Smooth muscle cell (in vitro differentiated cells): Measurements from ENCODE around the gene WDR17. TPM values are rescaled to one million over a fixed set of nuclear protein-coding genes. Genes with fewer than 3 reads are reported as not detected.

Source experiments
- DNase-seq: peaks from one replicate; lab custom pipeline; 2025; ENCODE audit not compliant: unreplicated experiment; lab: John Stamatoyannopoulos, UW
- H2AFZ ChIP-seq: fragments of 200-600 bp; sonication (generic); 2 replicates; pipeline ENCODE4 v1.6.0; 2016; ENCODE audit warnings: antibody characterized with exemption, low read depth, mild to moderate bottlenecking
- H3F3A ChIP-seq: fragments of 200-600 bp; sonication (generic); 2 replicates; pipeline ENCODE4 v1.6.0; 2017; ENCODE audit warnings: antibody characterized with exemption, low read depth
- H3K27ac ChIP-seq: fragments of 200-600 bp; sonication (generic); 2 replicates; pipeline ENCODE4 v1.5.1; 2016; ENCODE audit warnings: low read depth, mild to moderate bottlenecking
- H3K27me3 ChIP-seq: fragments of 200-600 bp; sonication (generic); 2 replicates; pipeline ENCODE4 v1.6.1; 2016; ENCODE audit warnings: low read depth, mild to moderate bottlenecking
- H3K36me3 ChIP-seq: fragments of 200-600 bp; sonication (generic); 2 replicates; pipeline ENCODE4 v1.5.1; 2016; ENCODE audit warnings: low read depth
- H3K4me1 ChIP-seq: fragments of 200-600 bp; sonication (generic); 2 replicates; pipeline ENCODE4 v1.5.1; 2016; ENCODE audit warnings: low read depth
- H3K4me2 ChIP-seq: fragments of 200-600 bp; sonication (generic); 2 replicates; pipeline ENCODE4 v1.6.0; 2016; ENCODE audit warnings: mild to moderate bottlenecking
- H3K4me3 ChIP-seq: fragments of 200-600 bp; sonication (generic); 2 replicates; pipeline ENCODE4 v1.5.1; 2016; ENCODE audit warnings: mild to moderate bottlenecking
- H3K79me2 ChIP-seq: fragments of 200-600 bp; sonication (generic); 2 replicates; pipeline ENCODE4 v1.6.0; 2016; ENCODE audit warnings: low read depth, mild to moderate bottlenecking
- H3K9ac ChIP-seq: fragments of 200-600 bp; sonication (generic); 2 replicates; pipeline ENCODE4 v1.6.0; 2016; ENCODE audit warnings: low read depth
- H3K9me3 ChIP-seq: fragments of 200-600 bp; sonication (generic); replicated peaks from 2 replicates; pipeline ENCODE4 v1.5.1; 2016; ENCODE audit warnings: low read depth
- H4K20me1 ChIP-seq: fragments of 200-600 bp; sonication (generic); 2 replicates; pipeline ENCODE4 v1.6.0; 2016; ENCODE audit warnings: low read depth
- CTCF ChIP-seq: fragments of 200-600 bp; sonication (generic); IDR thresholded peaks from 2 replicates; pipeline ENCODE4 v1.5.1; 2017; ENCODE audit warnings: borderline replicate concordance, mild to moderate bottlenecking, antibody characterized with exemption; ENCODE audit not compliant: insufficient read depth, poor library complexity, severe bottlenecking
- WGBS: methylation state at CpG from one replicate; pipeline ENCODE4 v1.1.7; 2016; ENCODE audit warnings: low lambda C conversion rate; 5-methylcytosine and 5-hydroxymethylcytosine counted together
- polyA plus RNA-seq: library from polyadenylated mRNA; unstranded; fragments of >200 nt; fragmentation: Nextera tagmentation; extraction: Ambion mirVana; gene quantifications from 2 replicates; pipeline ENCODE4 v1.2.1, GENCODE V29; 2016
- total RNA-seq: library from RNA; depleted of rRNA; stranded (reverse); fragments of >200 nt; gene quantifications from 2 replicates; pipeline ENCODE4 v1.2.3, GENCODE V29; 2014

WDR17 gene
- total and polyA plus RNA-seq, 2 experiments from 2014 or later = 0.49 to 0.50 TPM

DNA sequence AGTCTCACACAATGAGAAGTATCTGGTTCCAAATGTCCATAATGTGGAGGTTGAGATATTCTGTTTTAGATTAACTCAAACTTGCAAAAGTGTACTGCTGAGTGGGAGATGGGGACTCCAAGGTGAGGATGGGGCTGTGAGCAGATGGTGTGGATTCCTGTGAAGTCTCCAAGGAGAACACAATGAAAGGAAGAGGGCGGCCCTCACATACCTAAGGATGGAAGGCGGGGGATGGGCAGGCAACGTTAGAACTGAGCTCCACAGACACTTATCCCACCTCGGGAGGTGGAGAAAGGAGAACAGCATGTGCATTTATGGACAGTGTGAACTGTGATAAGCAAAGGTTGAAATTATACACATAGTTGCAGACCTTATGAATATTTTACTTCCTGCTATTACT lies 139.7 kb downstream of the WDR17 start:
- H3K36me3 ChIP-seq = no peaks in the 10 kb centered on the region
- H3K9me3 ChIP-seq = no peaks in the 10 kb centered on the region
- no peak overlapping the region for H3K4me3 ChIP-seq
- H3K4me1 ChIP-seq = no peaks in the 10 kb centered on the region
- H4K20me1 ChIP-seq = no peaks in the 10 kb centered on the region
- TF ChIP-seq CTCF = no peak
- no peak overlapping the region for H2AFZ ChIP-seq
- H3F3A ChIP-seq = peaks cover 5% of the 10 kb centered on the region
- H3K27me3 ChIP-seq = no peaks in the 10 kb centered on the region
- 76% methylated on average over 4 of the region's 4 CpGs for WGBS
- DNase-seq = no peak
- H3K27ac ChIP-seq = no peak overlapping the region
- H3K9ac ChIP-seq = no peak overlapping the region
- no peak overlapping the region for H3K4me2 ChIP-seq
- no peaks in the 10 kb centered on the region for H3K79me2 ChIP-seq

DNA sequence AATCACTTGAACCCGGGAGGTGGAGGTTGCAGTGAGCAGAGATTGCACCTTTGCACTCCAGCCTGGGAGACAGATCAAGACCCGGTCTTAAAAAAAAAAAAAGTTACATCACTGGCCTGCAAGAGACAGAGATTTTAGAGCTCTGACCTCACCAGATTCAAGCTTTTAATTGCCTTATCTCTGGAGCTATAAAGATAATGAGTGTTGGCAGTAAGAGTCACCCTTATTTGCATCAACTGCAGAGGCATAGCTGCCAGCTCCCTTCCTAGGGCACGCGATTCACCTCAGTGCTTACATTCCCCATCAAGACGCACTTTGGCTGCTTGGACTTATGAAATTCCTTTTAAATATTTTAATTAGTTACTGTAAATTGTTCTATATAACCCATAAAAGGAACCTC lies 142.2 kb downstream of the WDR17 start:
- no peaks in the 10 kb centered on the region for H4K20me1 ChIP-seq
- H3K4me2 ChIP-seq = no peak overlapping the region
- H3K4me1 ChIP-seq = no peaks in the 10 kb centered on the region
- H3F3A ChIP-seq = peaks cover 5% of the 10 kb centered on the region
- H3K27me3 ChIP-seq = no peaks in the 10 kb centered on the region
- H3K4me3 ChIP-seq = no peak overlapping the region
- no peaks in the 10 kb centered on the region for H3K36me3 ChIP-seq
- no peak for TF ChIP-seq CTCF
- H3K79me2 ChIP-seq = no peaks in the 10 kb centered on the region
- DNase-seq = no peak
- H3K27ac ChIP-seq = peak overlapping the region; percentile 24
- no peak overlapping the region for H3K9ac ChIP-seq
- WGBS = 16% methylated on average over 5 of the region's 5 CpGs
- no peaks in the 10 kb centered on the region for H3K9me3 ChIP-seq
- H2AFZ ChIP-seq = no peak overlapping the region

DNA sequence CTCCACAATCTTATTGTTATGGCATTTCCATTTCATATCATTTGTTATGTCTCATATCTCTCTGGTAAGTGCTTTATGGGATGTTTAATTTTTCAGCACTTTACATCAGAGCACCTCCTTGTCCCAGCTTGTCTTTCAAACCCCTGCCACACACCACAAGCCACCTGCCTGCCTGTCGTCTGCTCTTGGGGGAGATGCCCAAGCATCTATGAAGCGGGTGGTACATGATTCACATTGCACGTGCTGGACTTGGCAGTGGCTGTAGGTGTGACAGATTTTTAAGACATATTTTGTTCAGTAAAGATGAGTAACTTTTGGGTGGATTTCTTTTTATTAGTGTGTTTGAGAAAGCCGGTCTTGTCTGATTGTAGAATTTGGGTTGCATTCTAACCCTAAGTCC lies 143.9 kb downstream of the WDR17 start:
- 92% methylated on average over 4 of the region's 4 CpGs for WGBS
- Histone ChIP-seq H3K4me1 (no peaks in the 10 kb centered on the region), H3K4me2 (no peak overlapping the region), H3K27me3 (no peaks in the 10 kb centered on the region), H3F3A (peaks cover 5% of the 10 kb centered on the region), H4K20me1 (no peaks in the 10 kb centered on the region), H3K36me3 (no peaks in the 10 kb centered on the region), H3K9me3 (no peaks in the 10 kb centered on the region), H3K4me3 (no peak overlapping the region), H3K27ac (no peak overlapping the region), H3K79me2 (no peaks in the 10 kb centered on the region), H2AFZ (no peak overlapping the region), H3K9ac (no peak overlapping the region)
- no peak for DNase-seq
- TF ChIP-seq CTCF = no peak

GRCh38 chr4:176210101-176210500 lies 144.5 kb downstream of the WDR17 start:
- Histone ChIP-seq H3K27me3 (no peaks in the 10 kb centered on the region), H3K9me3 (no peaks in the 10 kb centered on the region), H3K4me2 (no peak overlapping the region), H2AFZ (no peak overlapping the region), H3K79me2 (no peaks in the 10 kb centered on the region), H3K9ac (no peak overlapping the region), H3K4me1 (no peaks in the 10 kb centered on the region), H3F3A (peaks cover 5% of the 10 kb centered on the region), H4K20me1 (no peaks in the 10 kb centered on the region), H3K36me3 (no peaks in the 10 kb centered on the region), H3K4me3 (no peak overlapping the region), H3K27ac (no peak overlapping the region)
- no peak for TF ChIP-seq CTCF
- 64% methylated on average over 3 of the region's 3 CpGs for WGBS
- DNase-seq = no peak
